A549 treated with CpdA at 1 μM for 4 hours (cell line): ENCODE data around the gene UCHL5. TPM values are rescaled to one million over a fixed set of nuclear protein-coding genes. Genes with fewer than 3 reads are reported as not detected.

Experiments
- total RNA-seq: library from RNA; stranded (reverse); fragments of 200-300 nt; extraction: Qiagen RNA extraction; gene quantifications from 5 replicates; pipeline ENCODE4 v1.2.3, GENCODE V29; 2022; ENCODE audit warnings: low read depth

Gene UCHL5
- 34.4 to 48.5 TPM (median 42.0 TPM) in 5 replicates for total RNA-seq

GRCh38 chr1:193059282-193060114, at the start of gene UCHL5, which contains the start of gene RO60:
TSS of gene UCHL5 (minus strand) at chr1:193059360. CDS start at chr1:193059260, 100 bp downstream.
TSS of gene RO60 (plus strand) at chr1:193059612. CDS start at chr1:193069055, 9,443 bp downstream.

GRCh38 chr1:193104907-193105820, 46.0 kb upstream of the UCHL5 start, which contains the start of gene GLRX2:
TSS of gene GLRX2 (minus strand) at chr1:193105414. CDS start at chr1:193105382, 32 bp downstream.

Other genes with a start within 250 kb of the UCHL5 start
- gene RO60, start 252 bp upstream of the UCHL5 start, total RNA-seq, result 21.9 to 39.4 TPM (median 26.3 TPM) in 5 replicates
- gene GLRX2, start 46.1 kb upstream of the UCHL5 start, total RNA-seq, result 39.9 to 57.9 TPM (median 50.3 TPM) in 5 replicates
- gene CDC73, start 62.7 kb upstream of the UCHL5 start, total RNA-seq, result 28.9 to 37.4 TPM (median 33.7 TPM) in 5 replicates
- not detected in 5 replicates for gene B3GALT2, start 127.3 kb upstream of the UCHL5 start, total RNA-seq